Measurements from ENCODE around the gene C22orf42. TPM values are rescaled to one million over a fixed set of nuclear protein-coding genes. Genes with fewer than 3 reads are reported as not detected.

The C22orf42 gene
- total and polyA plus RNA-seq, 2 donors (not counting 1 experiment from before 2014, with no cell fraction given), result not detected

- Histone ChIP-seq H3K27me3 (replicated peaks in 1 of 4; ENCODE audit: control extremely low read depth in 1 of 4, control insufficient read depth in 3 of 4, insufficient read depth in 4 of 4, low read length in 3 of 4) (no peaks in the 10 kb centered on the region), H3K36me3 (replicated peaks in 1 of 2; ENCODE audit: control extremely low read depth in 1 of 2, control insufficient read depth in 1 of 2, extremely low read depth in 1 of 2, insufficient read depth in 2 of 2, low read length in 1 of 2) (no peaks in the 10 kb centered on the region), H4K20me1 (ENCODE audit: control insufficient read depth, insufficient read depth, low read length, poor library complexity, severe bottlenecking) (no peaks in the 10 kb centered on the region), H3K9ac (ENCODE audit: low read length) (no peak overlapping the region), H3K79me2 (ENCODE audit: control insufficient read depth, insufficient read depth, low read length) (no peaks in the 10 kb centered on the region), H3K4me3 (ENCODE audit: control extremely low read depth in 1 of 5, extremely low read depth in 1 of 5, insufficient read depth in 1 of 5, low read depth in 2 of 5, low read length in 4 of 5) (no peak overlapping the region), H3K4me1 (ENCODE audit: control insufficient read depth in 2 of 2, insufficient read depth in 2 of 2, low read length in 2 of 2) (no peaks in the 10 kb centered on the region), H2AFZ (ENCODE audit: insufficient read depth, low read depth, low read length, poor library complexity, severe bottlenecking) (no peak overlapping the region), H3K27ac (ENCODE audit: low read length in 2 of 2) (no peak overlapping the region), H3K4me2 (replicated peaks; ENCODE audit: low read depth, low read length, poor library complexity, severe bottlenecking) (no peak overlapping the region), H3K9me3 (ENCODE audit: control extremely low read depth in 1 of 3, control insufficient read depth in 2 of 3, insufficient read depth in 1 of 3, low read length in 2 of 3) (no peaks in the 10 kb centered on the region)
- WGBS (ENCODE audit: insufficient coverage), result 95% methylated on average over 10 of the region's 10 CpGs
- TF ChIP-seq EZH2 (IDR thresholded peaks at IDR 0.05; ENCODE audit: borderline replicate concordance, insufficient read depth, low read depth, low read length, poor library complexity, severe bottlenecking), result no peak
- TF ChIP-seq CTCF (IDR thresholded peaks at IDR 0.05), result no peak
- intact Hi-C loops (cut with micrococcal nuclease), result no loop called here
- Mint-ChIP-seq H3K27me3 (no peaks in the 10 kb centered on the region), H3K27ac (no peak overlapping the region), H3K4me1 (peaks cover 3% of the 10 kb centered on the region), H3K9me3 (ENCODE audit: insufficient read depth) (no peaks in the 10 kb centered on the region), H3K4me3 (no peak overlapping the region)
- DNase-seq (no peak), ATAC-seq (ENCODE audit: low read depth) (no peak)
- POLR2A ChIA-PET, result no interaction called here
- CTCF ChIA-PET, result no interaction called here
These were observed 35.4 kb downstream of the C22orf42 start for GRCh38 chr22:32123657-32124056.

GRCh38 chr22:32122899-32123298 lies 36.2 kb downstream of the C22orf42 start:
- Mint-ChIP-seq H3K4me1 (peaks cover 3% of the 10 kb centered on the region), H3K4me3 (no peak overlapping the region), H3K9me3 (ENCODE audit: insufficient read depth) (no peaks in the 10 kb centered on the region), H3K27ac (no peak overlapping the region), H3K27me3 (no peaks in the 10 kb centered on the region)
- Histone ChIP-seq H2AFZ (ENCODE audit: insufficient read depth, low read depth, low read length, poor library complexity, severe bottlenecking) (no peak overlapping the region), H3K4me1 (ENCODE audit: control insufficient read depth in 2 of 2, insufficient read depth in 2 of 2, low read length in 2 of 2) (no peaks in the 10 kb centered on the region), H3K9ac (ENCODE audit: low read length) (no peak overlapping the region), H3K4me3 (ENCODE audit: control extremely low read depth in 1 of 5, extremely low read depth in 1 of 5, insufficient read depth in 1 of 5, low read depth in 2 of 5, low read length in 4 of 5) (no peak overlapping the region), H3K9me3 (ENCODE audit: control extremely low read depth in 1 of 3, control insufficient read depth in 2 of 3, insufficient read depth in 1 of 3, low read length in 2 of 3) (no peaks in the 10 kb centered on the region), H3K4me2 (replicated peaks; ENCODE audit: low read depth, low read length, poor library complexity, severe bottlenecking) (no peak overlapping the region), H3K27ac (ENCODE audit: low read length in 2 of 2) (no peak overlapping the region), H3K36me3 (replicated peaks in 1 of 2; ENCODE audit: control extremely low read depth in 1 of 2, control insufficient read depth in 1 of 2, extremely low read depth in 1 of 2, insufficient read depth in 2 of 2, low read length in 1 of 2) (no peaks in the 10 kb centered on the region), H3K27me3 (replicated peaks in 1 of 4; ENCODE audit: control extremely low read depth in 1 of 4, control insufficient read depth in 3 of 4, insufficient read depth in 4 of 4, low read length in 3 of 4) (peaks cover 0 to under 1% (median 0%) of the 10 kb centered on the region in 4 experiments), H3K79me2 (ENCODE audit: control insufficient read depth, insufficient read depth, low read length) (no peaks in the 10 kb centered on the region), H4K20me1 (ENCODE audit: control insufficient read depth, insufficient read depth, low read length, poor library complexity, severe bottlenecking) (no peaks in the 10 kb centered on the region)
- WGBS (ENCODE audit: insufficient coverage), result 93% methylated on average over 14 of the region's 15 CpGs
- ChIA-PET POLR2A (no interaction called here), CTCF (no interaction called here)
- intact Hi-C loops (cut with micrococcal nuclease), result no loop called here
- no peak for TF ChIP-seq EZH2 (IDR thresholded peaks at IDR 0.05; ENCODE audit: borderline replicate concordance, insufficient read depth, low read depth, low read length, poor library complexity, severe bottlenecking)
- no peak for TF ChIP-seq CTCF (IDR thresholded peaks at IDR 0.05)
- DNase-seq (no peak), ATAC-seq (ENCODE audit: low read depth) (no peak)
